GM12878 (cell line): ENCODE results near the gene NPAS3. TPM values are rescaled to one million over a fixed set of nuclear protein-coding genes. Genes with fewer than 3 reads are reported as not detected.
A peak's percentile ranks its signal among the peaks of the same experiment; 100 is the strongest.

ENCODE experiments used
- CBX5 ChIP-seq: sonication (generic); IDR thresholded peaks from 2 replicates; pipeline ENCODE4 v1.6.1; 2016; ENCODE audit warnings: low read depth, moderate library complexity, mild to moderate bottlenecking, inconsistent platforms
- CHD2 ChIP-seq: IDR thresholded peaks from 2 replicates; pipeline ENCODE4 v1.6.1; 2011; ENCODE audit warnings: low read depth, low read length, improper control_type of control experiment, borderline replicate concordance
- DPF2 ChIP-seq: fragments of 450-650 bp; IDR thresholded peaks from 2 replicates; pipeline ENCODE4 v1.6.1; 2017; ENCODE audit warnings: mild to moderate bottlenecking
- EP300 ChIP-seq, 2 experiments: fragments of 150-350 bp in 1 of 2; IDR thresholded peaks; 2 replicates each; pipeline ENCODE4 v1.6.1; 2011 to 2012; ENCODE audit warnings: low read depth in 2 of 2, low read length in 2 of 2, borderline replicate concordance in 1 of 2, improper control_type of control experiment in 1 of 2, inconsistent platforms in 1 of 2; ENCODE audit not compliant: control insufficient read depth in 1 of 2
- EZH2 ChIP-seq: IDR thresholded peaks from 2 replicates; pipeline ENCODE4 v1.6.1; 2012; ENCODE audit warnings: low read depth, mild to moderate bottlenecking, control low read depth, inconsistent platforms, low read length, borderline replicate concordance; ENCODE audit not compliant: control insufficient read depth
- GABPA ChIP-seq: IDR thresholded peaks from 2 replicates; pipeline ENCODE4 v1.6.1; 2014; ENCODE audit warnings: antibody characterized with exemption, low read depth, mild to moderate bottlenecking, inconsistent platforms
- IKZF2 ChIP-seq, 2 experiments: fragments of 450-650 bp; IDR thresholded peaks; 2 replicates each; pipeline ENCODE4 v1.6.1; 2017; ENCODE audit warnings: mild to moderate bottlenecking in 2 of 2, moderate library complexity in 2 of 2
- JUND ChIP-seq: IDR thresholded peaks from 2 replicates; pipeline ENCODE4 v1.6.1; 2012; ENCODE audit warnings: low read depth, mild to moderate bottlenecking, low read length, improper control_type of control experiment, moderate library complexity
- MEF2A ChIP-seq: IDR thresholded peaks from 2 replicates; pipeline ENCODE4 v1.6.1; 2011; ENCODE audit warnings: low read depth, mild to moderate bottlenecking, low read length, moderate library complexity; ENCODE audit not compliant: insufficient read depth
- NR2F1 ChIP-seq: fragments of 450-650 bp; conservative IDR thresholded peaks from 2 replicates; pipeline ENCODE4 v1.6.1; 2017; ENCODE audit warnings: mild to moderate bottlenecking
- POU2F2 ChIP-seq: IDR thresholded peaks from 3 replicates; pipeline ENCODE4 v1.6.1; 2011; ENCODE audit warnings: low read depth, mild to moderate bottlenecking, low read length, borderline replicate concordance
- SMAD5 ChIP-seq: IDR thresholded peaks from 2 replicates; pipeline ENCODE4 v1.6.1; 2016; ENCODE audit warnings: antibody characterized with exemption, low read depth
- SMARCA5 ChIP-seq: fragments of 450-650 bp; IDR thresholded peaks from 2 replicates; pipeline ENCODE4 v1.6.1; 2017; ENCODE audit warnings: mild to moderate bottlenecking
- YY1 ChIP-seq: IDR thresholded peaks from 2 replicates; pipeline ENCODE4 v1.6.1; 2011; ENCODE audit warnings: low read depth, mild to moderate bottlenecking, low read length
- ZNF207 ChIP-seq: fragments of 450-650 bp; IDR thresholded peaks from 2 replicates; pipeline ENCODE4 v1.6.1; 2014; ENCODE audit warnings: antibody characterized with exemption, mild to moderate bottlenecking, borderline replicate concordance
- ZNF217 ChIP-seq: fragments of 450-650 bp; IDR thresholded peaks from 2 replicates; pipeline ENCODE4 v1.6.1; 2017; ENCODE audit warnings: antibody characterized with exemption, mild to moderate bottlenecking
- polyA plus RNA-seq, 11 experiments: library from polyadenylated mRNA; depleted of rRNA in 4 of 11; unstranded in 6 of 11; stranded (reverse) in 5 of 11; fragments of >200 nt; fragmentation: Nextera tagmentation in 4 of 11; fragmentation: Illumina TruSeq in 1 of 11; extraction: Ambion mirVana in 4 of 11; extraction: Trizol in 1 of 11; gene quantifications; 1 replicate in 1 of 11; 2 replicates in 10 of 11; pipeline versions ENCODE4 v1.2.1 to v1.2.3, GENCODE V29; 2011 to 2016; ENCODE audit warnings: inconsistent platforms in 2 of 11, missing spikeins in 2 of 11, low read depth in 1 of 11
- total RNA-seq, 4 experiments: library from RNA; depleted of rRNA in 3 of 4; stranded (reverse); fragments of >200 nt in 3 of 4; fragmentation: Illumina TruSeq in 1 of 4; extraction: Trizol in 1 of 4; gene quantifications; 2 replicates each; pipeline versions ENCODE4 v1.2.1 to v1.2.3, GENCODE V29; 2013 to 2021
- TF ChIP-seq, protein P1 (sequence below): fragments of 450-650 bp; IDR thresholded peaks from 2 replicates; pipeline ENCODE4 v1.6.1; 2016; ENCODE audit warnings: mild to moderate bottlenecking, moderate library complexity, borderline replicate concordance
- TF ChIP-seq, protein P2 (sequence below): IDR thresholded peaks from 2 replicates; pipeline ENCODE4 v1.6.1; 2012; ENCODE audit warnings: low read depth, low read length, improper control_type of control experiment
- TF ChIP-seq, protein P3 (sequence below): fragments of 450-650 bp; IDR thresholded peaks from 2 replicates; pipeline ENCODE4 v1.6.1; 2016; ENCODE audit warnings: mild to moderate bottlenecking

Gene NPAS3
- total and polyA plus RNA-seq, 10 of the 15 experiments (the other 5 are each of a cell fraction or from before 2014, with no cell fraction given), result under 0.01 to 2.7 (median 0.03) TPM; not detected in 6

DNA sequence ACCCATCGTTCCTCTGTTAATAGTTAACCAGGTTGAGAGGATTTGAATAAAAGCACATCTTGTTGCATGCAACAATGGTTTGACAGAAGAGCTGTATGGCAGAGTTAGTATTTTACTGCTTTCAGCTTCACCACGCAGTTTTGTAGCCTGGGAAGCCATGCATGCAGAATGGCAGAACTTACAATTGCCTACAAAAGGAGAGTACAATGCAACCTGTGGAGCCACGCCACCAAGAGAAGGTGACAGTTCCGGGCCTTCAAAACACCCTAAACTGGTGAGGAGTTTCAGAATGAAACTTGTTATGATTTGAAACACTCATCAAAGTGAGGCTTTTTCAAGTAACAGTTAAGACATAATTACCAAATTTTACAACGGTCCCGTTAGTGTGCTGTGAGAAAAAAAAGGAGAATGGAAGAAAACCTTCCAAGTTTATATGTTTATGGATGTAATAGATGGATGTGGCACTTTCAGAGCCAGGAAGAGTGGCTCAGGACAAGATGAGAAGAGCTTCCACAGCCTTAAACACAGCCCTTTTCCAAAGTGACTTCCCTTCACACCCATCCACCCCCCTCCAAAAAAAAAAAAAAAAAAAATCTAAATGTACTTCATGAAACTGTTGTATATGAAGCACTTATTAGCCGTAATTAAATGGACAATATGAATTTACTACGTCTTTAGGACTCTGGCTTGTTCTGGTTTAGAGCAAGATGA is 853.5 kb downstream of the NPAS3 start (continued):
- peak; percentile 16 to 66; a peak in 2 of 4 replicates for TF ChIP-seq IKZF2 (IDR thresholded peaks at IDR 0.05)
- no peak for TF ChIP-seq ZNF207
- 0 out of 2 replicates have a peak, but pooled peaks have one; percentile 33 for TF ChIP-seq SMARCA5
- no peak for TF ChIP-seq YY1
- no peak for TF ChIP-seq CBX5
- TF ChIP-seq MEF2A, result no peak
- 0 out of 2 replicates have a peak, but pooled peaks have one; percentile 51 for TF ChIP-seq ZNF217
- TF ChIP-seq NR2F1, result no peak
- TF ChIP-seq, protein P1, sequence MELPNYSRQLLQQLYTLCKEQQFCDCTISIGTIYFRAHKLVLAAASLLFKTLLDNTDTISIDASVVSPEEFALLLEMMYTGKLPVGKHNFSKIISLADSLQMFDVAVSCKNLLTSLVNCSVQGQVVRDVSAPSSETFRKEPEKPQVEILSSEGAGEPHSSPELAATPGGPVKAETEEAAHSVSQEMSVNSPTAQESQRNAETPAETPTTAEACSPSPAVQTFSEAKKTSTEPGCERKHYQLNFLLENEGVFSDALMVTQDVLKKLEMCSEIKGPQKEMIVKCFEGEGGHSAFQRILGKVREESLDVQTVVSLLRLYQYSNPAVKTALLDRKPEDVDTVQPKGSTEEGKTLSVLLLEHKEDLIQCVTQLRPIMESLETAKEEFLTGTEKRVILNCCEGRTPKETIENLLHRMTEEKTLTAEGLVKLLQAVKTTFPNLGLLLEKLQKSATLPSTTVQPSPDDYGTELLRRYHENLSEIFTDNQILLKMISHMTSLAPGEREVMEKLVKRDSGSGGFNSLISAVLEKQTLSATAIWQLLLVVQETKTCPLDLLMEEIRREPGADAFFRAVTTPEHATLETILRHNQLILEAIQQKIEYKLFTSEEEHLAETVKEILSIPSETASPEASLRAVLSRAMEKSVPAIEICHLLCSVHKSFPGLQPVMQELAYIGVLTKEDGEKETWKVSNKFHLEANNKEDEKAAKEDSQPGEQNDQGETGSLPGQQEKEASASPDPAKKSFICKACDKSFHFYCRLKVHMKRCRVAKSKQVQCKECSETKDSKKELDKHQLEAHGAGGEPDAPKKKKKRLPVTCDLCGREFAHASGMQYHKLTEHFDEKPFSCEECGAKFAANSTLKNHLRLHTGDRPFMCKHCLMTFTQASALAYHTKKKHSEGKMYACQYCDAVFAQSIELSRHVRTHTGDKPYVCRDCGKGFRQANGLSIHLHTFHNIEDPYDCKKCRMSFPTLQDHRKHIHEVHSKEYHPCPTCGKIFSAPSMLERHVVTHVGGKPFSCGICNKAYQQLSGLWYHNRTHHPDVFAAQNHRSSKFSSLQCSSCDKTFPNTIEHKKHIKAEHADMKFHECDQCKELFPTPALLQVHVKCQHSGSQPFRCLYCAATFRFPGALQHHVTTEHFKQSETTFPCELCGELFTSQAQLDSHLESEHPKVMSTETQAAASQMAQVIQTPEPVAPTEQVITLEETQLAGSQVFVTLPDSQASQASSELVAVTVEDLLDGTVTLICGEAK, result no peak
- peak in 1 of 2 experiments; percentile 36; a peak in 2 of 4 replicates for TF ChIP-seq EP300 (IDR thresholded peaks at IDR 0.05; ENCODE audit: borderline replicate concordance in 1 of 2, control insufficient read depth in 1 of 2, low read depth in 2 of 2, low read length in 2 of 2)
- TF ChIP-seq, protein P2, sequence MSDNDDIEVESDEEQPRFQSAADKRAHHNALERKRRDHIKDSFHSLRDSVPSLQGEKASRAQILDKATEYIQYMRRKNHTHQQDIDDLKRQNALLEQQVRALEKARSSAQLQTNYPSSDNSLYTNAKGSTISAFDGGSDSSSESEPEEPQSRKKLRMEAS, result 0 out of 2 replicates have a peak, but pooled peaks have one; percentile 42
- TF ChIP-seq POU2F2, result peak; percentile 52; the same call in 1 of the 3 replicates
- TF ChIP-seq SMAD5, result no peak
- no peak for TF ChIP-seq JUND
- no peak for TF ChIP-seq GABPA
- no peak for TF ChIP-seq EZH2
- TF ChIP-seq CHD2, result no peak
- TF ChIP-seq, protein P3, sequence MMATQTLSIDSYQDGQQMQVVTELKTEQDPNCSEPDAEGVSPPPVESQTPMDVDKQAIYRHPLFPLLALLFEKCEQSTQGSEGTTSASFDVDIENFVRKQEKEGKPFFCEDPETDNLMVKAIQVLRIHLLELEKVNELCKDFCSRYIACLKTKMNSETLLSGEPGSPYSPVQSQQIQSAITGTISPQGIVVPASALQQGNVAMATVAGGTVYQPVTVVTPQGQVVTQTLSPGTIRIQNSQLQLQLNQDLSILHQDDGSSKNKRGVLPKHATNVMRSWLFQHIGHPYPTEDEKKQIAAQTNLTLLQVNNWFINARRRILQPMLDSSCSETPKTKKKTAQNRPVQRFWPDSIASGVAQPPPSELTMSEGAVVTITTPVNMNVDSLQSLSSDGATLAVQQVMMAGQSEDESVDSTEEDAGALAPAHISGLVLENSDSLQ, result peak; percentile 15; the same call in 1 of the 2 replicates
- peak; percentile 31; the same call in 1 of the 2 replicates for TF ChIP-seq DPF2
